Tracheal epithelial cell (primary cell): Measurements from ENCODE around the gene LIPJ. TPM values are rescaled to one million over a fixed set of nuclear protein-coding genes. Genes with fewer than 3 reads are reported as not detected.

Experiments used
- total RNA-seq: library from RNA; depleted of rRNA; stranded (reverse); fragments of >200 nt; gene quantifications from 2 replicates; pipeline ENCODE4 v1.2.1, GENCODE V29; 2014

Gene LIPJ, protein sequence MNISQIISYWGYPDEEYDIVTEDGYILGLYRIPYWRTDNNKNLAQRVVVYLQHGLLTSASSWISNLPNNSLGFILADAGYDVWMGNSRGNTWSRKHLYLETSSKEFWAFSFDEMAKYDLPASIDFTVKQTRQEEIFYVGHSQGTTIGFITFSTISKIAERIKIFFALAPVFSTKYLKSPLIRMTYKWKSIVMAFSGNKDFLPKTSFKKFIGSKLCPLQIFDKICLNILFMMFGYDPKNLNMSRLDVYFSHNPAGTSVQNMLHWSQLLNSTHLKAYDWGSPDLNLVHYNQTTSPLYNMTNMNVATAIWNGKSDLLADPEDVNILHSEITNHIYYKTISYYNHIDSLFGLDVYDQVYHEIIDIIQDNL
- total RNA-seq, result not detected in 2 replicates

DNA sequence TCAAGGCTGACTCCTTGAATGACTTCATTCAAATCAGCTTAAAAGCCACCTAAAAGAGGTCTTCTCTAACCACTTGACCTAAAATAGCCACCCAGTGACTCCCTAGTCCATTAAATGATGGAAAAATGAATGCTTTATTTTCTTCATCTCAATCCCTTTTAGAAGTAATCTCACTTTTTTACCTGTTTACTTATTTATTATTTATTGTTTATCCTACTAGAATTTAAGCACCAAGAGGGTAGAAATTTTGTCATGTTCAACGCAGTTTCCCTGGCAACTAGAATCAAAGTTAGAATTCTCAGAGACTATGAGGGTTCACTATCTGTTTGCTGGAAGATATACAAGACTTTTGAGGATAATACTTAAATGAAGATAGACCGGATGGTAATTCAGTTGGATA is at the start of gene LIPJ:
Gene LIPJ, plus strand, starts transcription at position 301 of the 400 bp plus-strand sequence. CDS start 3,926 bp downstream, outside the sequence.

DNA sequence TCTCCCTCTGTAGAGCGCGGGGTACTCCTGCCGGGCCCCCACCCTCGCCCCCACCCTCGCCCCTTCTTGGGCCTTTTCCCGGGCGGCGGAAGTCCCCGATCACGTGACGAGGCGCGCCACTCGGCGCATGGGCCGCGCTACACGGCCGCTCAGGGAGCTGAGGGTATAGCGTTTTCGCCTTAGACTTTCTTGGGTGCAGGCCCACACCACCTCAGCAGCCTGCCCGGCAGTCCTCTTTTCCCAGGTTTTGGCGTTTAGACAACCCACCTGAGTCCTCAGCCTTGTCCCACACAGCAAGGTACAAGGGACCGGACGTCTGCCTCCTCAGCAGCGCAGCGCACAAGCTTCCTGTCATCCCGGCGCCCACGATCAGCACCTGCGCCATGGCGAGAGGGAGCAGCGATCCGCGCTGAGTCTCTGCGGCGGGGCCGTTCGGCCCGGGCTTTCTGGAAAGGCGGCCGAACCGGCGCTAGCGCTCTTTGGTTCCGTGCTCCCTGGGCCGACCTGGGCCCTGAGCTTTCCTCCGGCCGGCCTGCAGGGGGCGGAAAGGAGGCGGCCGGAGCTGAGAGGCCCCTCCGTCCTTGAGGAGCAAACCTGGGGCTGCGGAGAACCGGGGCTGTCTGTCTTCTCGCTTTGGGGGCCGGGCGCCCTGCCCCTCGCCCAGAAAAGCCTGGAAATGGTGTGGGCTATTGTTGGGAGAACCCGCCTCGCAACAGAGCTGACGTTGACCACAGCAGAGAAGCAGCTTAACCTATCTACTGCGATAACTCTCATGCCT is 3.6 kb upstream of the LIPJ start, which contains the start of gene RNLS:
Gene RNLS, minus strand, starts transcription at position 513 of the 778 bp plus-strand sequence.

Other genes with a start within 250 kb of the LIPJ start
- 9.6 and 16.6 TPM in 2 replicates for gene RNLS, start 3.4 kb upstream of the LIPJ start, total RNA-seq
- gene LIPF, start 77.7 kb downstream of the LIPJ start, total RNA-seq, result not detected in 2 replicates
- 0.43 and 0.48 TPM in 2 replicates for gene LIPK, start 119.5 kb downstream of the LIPJ start, total RNA-seq
- gene LIPN, start 173.3 kb downstream of the LIPJ start, total RNA-seq, result not detected in 2 replicates
- not detected in 2 replicates for gene LIPM, start 216.0 kb downstream of the LIPJ start, total RNA-seq